GM18870 (cell line): ENCODE data around the gene RNF166.

Experiments
- ATAC-seq: cut with Tn5 transposase; IDR thresholded peaks from one replicate; pipeline ENCODE4 v1.9.1; 2021; ENCODE audit warnings: moderate library complexity; ENCODE audit not compliant: unreplicated experiment

The RNF166 gene

DNA sequence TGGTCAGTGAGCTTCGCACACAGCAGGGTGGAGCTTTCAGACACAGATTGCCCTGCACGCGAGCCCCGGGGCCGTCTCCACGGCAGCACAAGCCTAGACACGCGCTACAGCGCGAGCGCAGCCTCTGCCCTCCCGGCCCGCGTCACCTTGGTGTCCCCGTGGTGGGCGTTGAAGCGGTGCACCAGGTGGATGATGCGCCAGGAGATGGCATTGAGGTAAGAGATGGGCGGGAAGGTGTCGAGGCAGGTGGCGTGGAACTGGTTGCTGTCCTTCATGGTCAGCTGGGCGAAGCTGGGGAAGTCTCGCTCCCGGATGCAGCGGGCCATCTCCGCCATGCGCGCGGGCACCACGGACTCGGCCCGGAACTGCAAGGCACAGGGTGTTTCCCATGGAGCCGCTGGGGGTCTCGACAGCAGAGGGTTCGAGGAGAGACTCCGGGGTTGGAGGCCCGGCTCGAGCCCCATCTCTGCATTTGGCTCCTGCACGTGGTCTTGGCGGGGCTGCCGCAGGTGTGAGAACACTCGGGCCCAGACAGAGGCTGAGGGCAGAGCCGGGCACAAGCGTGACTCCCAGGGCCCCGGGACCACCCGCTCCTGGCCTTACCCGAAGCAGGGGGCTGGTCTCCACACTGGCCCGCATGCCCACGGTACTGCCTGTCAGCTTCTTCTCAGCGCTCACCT lies 51.0 kb downstream of the RNF166 start:
- no peak for ATAC-seq

DNA sequence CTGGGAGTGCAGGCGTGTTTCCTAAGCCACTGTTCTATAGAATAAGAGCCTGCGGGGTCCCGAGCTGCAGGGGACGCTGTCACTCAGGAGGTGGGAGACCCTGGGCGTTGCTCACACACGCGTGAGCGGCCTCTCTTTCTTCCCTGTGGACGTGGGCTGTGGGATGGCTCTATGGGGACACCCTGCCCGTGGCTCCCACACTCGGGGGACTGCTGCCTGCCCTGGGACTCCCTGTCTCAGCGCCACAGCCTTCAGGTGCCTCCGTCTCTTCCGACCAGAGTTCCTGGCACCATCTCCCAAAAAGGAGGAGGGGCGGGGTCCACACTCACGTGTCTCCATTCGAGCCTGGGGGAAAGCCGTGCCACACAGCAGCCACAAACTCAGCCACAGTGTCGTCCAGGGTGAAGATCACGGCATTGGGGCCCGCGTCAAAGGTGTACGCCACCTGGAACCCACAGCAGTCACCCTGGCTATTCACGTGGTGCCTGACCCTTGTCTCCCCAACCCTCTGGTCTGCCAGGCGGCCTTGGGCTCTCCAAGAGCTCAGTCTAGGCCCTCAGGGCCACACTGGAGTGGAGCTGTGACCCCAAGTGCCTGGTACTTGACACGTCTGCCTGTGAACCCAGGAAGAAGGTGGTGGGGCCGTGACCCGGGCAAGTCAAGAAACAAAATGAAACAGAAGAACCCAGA lies 51.7 kb downstream of the RNF166 start:
- ATAC-seq: no peak

DNA sequence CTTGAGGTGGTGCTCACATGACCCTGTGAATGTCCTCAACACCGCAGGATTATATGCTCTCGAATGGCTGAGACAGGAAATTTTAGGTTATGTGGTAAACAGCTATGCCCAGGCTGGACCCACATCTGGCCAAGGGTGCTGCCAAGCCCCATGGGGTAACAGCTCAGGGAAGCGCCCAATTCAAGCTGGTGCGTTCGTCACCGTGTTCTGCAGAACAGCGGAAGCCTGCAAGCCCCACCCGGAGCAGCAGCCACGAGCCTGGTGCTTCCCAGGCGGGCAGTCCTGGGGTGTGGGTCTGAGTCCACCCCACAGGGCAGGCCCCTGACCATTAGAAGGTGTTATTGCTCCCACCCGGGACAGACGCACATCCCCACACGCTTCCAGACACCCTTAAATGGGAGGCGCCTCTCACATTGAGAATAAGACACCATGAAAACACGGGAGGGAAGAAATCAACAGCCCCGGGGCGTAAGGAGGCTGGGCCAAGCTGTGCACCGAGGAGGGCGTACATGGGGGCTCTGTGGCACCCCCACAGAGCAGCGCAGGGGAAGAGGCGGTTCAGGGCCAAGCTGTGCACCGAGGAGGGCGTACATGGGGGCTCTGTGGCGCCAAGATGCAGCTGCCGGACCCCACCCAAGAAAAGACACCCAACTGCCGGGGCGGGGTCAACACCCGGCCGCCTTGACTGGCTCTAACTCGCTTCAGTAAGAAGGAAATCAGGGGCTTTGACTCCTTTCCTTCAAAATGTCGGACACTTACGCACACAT lies 52.4 kb downstream of the RNF166 start:
- ATAC-seq: no peak

DNA sequence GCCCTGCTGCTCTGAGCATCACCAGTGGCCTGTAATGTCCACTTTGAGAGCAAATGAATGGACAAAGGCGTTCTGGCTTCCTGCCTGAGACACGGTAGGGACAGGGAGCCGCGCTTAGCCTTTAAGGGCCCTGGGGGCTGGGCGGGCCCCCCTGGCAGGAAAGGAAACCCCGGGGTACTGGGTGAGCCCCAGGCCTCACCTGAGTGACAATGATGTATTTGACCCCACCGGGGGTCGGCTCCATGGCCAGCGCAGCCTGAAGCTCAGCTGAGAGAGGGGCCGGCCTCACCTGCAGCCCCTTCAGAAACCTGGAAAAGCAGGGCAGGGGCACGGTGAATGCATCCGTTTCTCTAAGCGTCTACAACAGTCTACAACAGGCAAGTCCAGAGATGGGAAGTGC lies 53.1 kb downstream of the RNF166 start:
- ATAC-seq: no peak

DNA sequence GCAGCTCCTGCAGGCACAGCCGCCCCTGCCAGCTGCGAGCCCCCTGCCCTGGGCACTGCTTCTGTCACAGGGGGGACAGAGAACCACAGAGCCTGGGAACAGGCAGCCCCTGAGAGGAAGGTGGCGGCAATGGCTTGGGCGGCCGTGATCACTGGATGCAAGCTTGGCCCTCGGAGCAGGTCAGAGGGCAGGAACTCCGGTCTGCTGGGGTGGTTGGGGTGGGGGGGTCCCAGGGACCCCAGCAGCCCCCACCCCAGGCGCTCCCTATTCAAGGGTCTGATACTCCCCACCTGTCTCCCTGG lies 53.5 kb downstream of the RNF166 start:
- ATAC-seq: no peak

DNA sequence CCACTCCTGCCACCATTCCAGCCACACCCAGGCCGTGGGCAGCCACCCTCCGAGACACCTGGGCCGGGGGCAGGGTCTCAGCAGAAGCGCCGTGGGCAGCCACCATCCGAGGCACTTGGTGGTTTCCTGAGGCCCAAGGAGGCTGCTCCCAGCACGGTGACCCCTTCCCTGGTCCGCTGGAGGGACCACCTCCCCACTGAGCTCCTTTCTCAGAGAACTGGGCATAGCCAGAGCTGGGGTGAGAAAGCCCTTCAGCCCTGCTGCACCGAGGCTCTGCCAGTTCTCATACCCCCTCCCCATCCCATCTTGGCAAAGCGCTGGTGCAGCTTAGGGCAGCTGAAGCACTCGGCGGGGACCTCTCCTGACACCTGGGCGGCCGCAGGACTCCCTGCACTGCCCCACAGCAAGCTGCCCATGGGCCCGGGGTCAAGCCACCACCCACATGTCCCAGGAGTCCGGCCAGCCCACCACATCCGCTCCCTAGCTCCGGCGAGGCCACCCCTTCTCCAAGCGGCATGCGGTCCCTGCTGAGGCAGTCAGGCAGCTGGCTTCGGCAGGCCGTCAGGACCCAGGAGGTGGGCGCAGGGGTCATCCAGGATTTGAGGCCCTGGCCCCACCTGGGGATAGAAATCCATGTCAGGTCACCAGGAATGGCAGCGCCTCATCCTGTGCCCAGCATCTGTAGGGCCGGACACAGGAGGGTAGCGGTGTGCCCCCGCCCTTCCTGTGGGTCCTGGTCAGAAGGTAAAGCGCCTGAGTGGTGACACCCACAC lies 54.0 kb downstream of the RNF166 start:
- ATAC-seq: no peak

DNA sequence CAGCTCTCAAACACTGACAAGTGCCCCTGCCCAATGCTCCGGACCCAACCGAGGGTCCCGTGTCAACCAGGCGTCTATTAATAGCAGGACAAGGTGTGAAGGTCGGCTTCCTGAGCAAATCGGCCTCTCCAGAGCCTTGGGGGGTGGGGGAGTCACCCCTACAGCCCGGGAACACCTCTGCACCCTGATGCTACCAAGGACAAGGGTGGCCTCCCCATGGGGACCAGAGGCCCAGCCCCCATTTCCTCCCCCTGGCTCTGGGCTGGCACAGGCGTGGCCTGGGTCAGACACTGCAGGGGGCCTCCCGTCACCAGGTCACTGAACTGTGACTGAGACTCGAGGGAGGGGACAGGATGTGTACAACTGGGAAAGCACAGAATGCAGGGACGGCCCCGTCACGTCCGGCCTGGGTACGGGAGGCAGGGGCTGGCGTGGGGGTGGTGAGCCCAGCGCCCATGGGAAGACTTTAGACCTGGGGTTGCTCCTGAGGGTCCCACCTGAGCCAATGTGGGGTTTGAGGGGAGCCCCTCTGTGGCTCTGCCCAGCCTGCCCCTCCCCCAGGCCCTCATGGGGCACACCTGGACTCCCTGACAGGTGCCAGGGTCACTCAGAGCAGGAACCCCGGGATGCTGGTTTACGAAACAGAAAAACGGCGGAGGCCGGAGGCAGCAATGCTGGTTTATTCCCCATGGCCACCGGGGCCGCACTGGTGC lies 54.8 kb downstream of the RNF166 start:
- peak; percentile 72 for ATAC-seq

DNA sequence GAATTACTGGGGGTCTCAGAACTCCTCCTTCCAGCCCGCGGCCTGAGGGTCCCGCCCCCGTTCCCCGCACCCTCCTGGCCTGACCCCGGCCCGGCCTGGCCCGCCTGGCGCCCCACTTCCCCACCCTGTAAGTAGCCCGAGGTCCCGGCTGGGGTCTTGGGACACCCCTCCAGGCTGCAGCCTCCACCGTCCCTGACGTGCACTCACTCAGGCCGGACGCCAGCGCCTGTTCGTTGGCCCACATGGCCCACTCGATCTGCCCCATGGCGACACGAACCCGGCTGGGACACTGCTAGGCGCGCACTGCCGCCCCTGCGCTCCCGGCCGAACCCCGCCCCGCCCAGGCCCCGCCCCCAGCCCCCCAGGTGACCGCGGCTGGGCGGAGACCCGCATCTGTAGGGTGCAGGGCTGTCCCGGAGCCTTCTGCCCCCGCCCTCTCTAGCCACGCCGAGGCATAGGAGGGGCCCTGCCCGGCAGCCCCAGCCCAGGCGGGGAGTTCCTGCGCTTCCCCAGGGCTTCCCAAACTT lies 55.4 kb downstream of the RNF166 start, which contains the start of gene CYBA:
Gene CYBA, minus strand, starts transcription at position 305 of the 527 bp plus-strand sequence. Its CDS starts 40 bp downstream, at position 265.
- ATAC-seq: peak; percentile 39

DNA sequence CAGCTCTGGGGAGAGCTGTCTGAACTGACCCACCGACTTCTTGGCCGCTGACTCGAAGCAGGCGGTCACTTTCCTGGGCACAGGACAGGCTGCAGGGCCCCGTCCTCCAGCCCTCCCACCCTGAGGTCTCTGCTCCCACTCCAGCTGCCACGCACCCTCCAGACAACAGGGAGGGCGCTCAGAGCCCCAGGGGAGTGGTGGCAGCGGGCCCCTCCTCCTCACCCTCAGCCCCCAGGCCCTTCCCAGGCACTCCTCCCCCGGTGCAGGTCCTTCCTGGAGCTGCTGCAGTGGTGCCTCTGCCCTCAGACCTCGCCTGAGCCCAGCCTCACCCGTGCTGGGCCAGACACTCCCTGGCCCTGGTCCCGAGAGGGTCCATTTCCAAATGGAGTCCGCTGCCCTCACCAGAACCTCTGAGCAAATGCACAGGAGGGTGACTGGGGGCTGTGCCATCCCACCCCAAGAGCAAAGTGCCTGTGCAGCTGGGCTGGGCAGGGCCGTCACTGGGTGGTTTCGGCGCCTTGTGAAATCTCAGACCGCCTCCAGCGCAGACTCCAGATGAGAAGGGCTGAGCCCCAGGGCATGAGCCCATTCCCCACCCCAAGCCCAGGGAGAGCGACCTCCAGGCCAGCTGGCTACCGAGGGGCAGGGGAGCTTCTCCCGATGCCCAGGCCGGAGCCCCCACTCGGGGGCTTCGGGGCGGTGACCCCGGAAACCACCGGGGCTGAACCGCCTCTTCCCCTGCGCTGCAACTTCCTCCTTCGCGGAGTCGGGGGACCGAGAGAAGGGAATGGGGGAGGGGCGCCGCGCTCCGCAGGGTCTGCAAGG lies 56.1 kb downstream of the RNF166 start:
- peak; percentile 5 for ATAC-seq

DNA sequence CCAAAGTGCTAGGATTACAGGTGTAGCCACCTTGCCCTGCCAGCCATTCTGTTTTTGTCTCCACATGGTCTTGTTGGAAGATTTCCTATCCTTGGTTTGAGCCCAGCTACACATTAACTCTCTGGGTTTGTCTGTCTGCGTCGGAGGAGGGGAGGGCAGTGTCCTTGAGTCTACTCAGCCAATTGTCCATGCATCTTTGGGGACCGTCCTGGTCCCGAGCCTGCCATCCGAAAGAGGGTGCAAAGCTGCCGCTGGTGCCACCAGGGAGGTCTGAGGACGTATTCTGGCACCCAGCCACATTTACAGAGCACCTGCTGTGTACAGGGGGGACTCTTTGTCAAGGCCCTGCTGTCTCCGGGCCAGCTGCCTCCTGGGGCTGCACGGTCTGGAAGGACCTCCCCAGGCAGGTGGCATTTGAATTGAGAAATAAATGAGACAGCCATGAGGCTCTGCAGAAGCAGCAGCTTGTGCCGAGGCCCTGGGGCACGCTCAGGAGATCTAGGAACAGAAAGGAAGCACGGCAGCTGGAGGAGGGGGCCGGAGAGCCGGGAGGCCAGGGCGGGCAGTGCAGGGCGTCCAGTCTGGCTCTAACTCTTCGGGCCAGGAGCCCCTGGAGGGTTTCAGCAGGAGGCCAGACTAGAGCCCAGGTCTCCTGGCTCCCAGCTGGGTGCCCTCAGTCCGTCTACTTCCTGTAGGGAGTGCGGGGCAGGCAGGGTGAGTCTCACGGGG lies 56.8 kb downstream of the RNF166 start:
- no peak for ATAC-seq

DNA sequence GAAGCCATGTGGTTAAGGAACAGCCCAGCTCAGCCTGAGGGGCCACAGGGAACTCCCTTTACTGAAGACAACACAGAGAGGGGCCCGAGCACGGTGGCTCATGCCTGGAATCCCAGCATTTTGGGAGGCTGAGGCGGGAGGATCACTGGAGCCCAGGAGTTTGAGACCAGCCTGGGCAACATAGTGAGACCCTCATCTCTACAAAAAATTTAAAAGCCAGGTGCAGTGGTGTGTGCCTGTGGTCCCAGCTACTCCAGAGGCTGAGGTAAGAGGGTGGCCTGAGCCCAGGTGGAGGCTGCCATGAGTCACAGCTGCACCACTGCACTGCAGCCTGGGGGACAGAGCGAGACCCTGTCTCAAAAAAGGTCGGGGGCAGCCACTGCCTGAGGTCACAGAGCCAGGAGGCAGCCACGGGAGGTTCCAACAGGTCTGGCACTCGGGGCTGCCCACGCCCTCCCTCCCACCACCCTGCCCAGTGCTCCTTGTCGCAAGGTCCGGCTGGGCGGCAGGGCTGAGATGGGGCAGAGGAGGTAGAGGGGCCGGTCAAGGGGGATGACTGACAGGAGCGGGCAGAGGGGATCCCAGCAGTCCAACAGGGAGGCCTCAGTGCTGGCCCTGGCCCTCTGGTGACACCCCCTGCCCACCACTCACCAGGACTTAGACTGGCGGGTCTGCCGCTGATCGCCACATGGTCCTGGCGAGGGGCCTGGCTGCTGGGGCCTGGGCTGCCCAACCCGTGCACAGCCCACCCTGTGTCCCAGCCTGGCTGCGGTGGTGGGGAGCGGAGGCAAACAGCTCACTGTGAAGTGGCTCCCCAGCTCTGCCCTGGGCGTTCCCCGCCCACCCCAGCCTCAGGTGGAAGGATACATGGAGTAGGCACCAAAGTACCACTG lies 58.8 kb downstream of the RNF166 start:
- ATAC-seq: no peak
